Esophagus muscularis mucosa (tissue), 4 donors: ENCODE data around the gene CEP44. TPM values are rescaled to one million over a fixed set of nuclear protein-coding genes. Genes with fewer than 3 reads are reported as not detected.

Source experiments
- DNase-seq: peaks from one replicate; pipeline ENCODE4 v3.0.0-alpha.2; 2017; ENCODE audit errors: extremely low spot score
- H3K27ac ChIP-seq, 4 donors: fragments of 200-600 bp; sonication (generic); replicated peaks in 1 of 4; 1 replicate in 3 of 4; 2 replicates in 1 of 4; pipeline ENCODE4 v1.5.1; 2016 to 2019; ENCODE audit warnings: mild to moderate bottlenecking in 1 of 4
- H3K27me3 ChIP-seq, 4 donors: fragments of 200-600 bp; sonication (generic); one replicate each; pipeline versions ENCODE4 v1.5.1 to v1.6.0; 2016 to 2019
- H3K36me3 ChIP-seq, 4 donors: fragments of 200-600 bp; sonication (generic); one replicate each; pipeline ENCODE4 v1.5.1; 2016 to 2019
- H3K4me1 ChIP-seq, 4 donors: fragments of 200-600 bp; sonication (generic); one replicate each; pipeline ENCODE4 v1.5.1; 2016 to 2019
- H3K4me3 ChIP-seq, 4 donors: fragments of 200-600 bp; sonication (generic); 1 replicate in 2 of 4; 2 replicates in 2 of 4; pipeline ENCODE4 v1.5.1; 2016 to 2019; ENCODE audit warnings: mild to moderate bottlenecking in 4 of 4, moderate library complexity in 1 of 4
- H3K9me3 ChIP-seq, 4 donors: fragments of 200-600 bp; sonication (generic); 1 replicate in 3 of 4; 2 replicates in 1 of 4; pipeline ENCODE4 v1.5.1; 2016 to 2019
- CTCF ChIP-seq, 3 experiments: fragments of 200-600 bp in 2 of 3; fragments of 450-650 bp in 1 of 3; sonication (generic) in 2 of 3; IDR thresholded peaks; one replicate each; pipeline ENCODE4 v1.5.1; 2017 to 2019; ENCODE audit warnings: antibody characterized with exemption in 3 of 3, mild to moderate bottlenecking in 2 of 3, moderate library complexity in 1 of 3
- EP300 ChIP-seq: sonication (generic); formaldehyde crosslinking; IDR thresholded peaks from one replicate; pipeline ENCODE4 v1.6.1; 2017; ENCODE audit warnings: antibody characterized with exemption
- POLR2A ChIP-seq: fragments of 450-650 bp; IDR thresholded peaks from one replicate; pipeline ENCODE4 v1.6.1; 2017; ENCODE audit warnings: antibody characterized with exemption, moderate library complexity, mild to moderate bottlenecking, low read depth
- POLR2AphosphoS5 ChIP-seq, 2 donors: sonication (generic); formaldehyde crosslinking; IDR thresholded peaks; one replicate each; pipeline ENCODE4 v1.6.1; 2017; ENCODE audit warnings: antibody characterized with exemption in 2 of 2
- WGBS: methylation state at CpG from one replicate; pipeline ENCODE4 v1.1.5; 2018; 5-methylcytosine and 5-hydroxymethylcytosine counted together
- intact Hi-C: fragments of 100-400 bp; cut with DNase I; formaldehyde crosslinking; loops from one replicate; pipeline ENCODE4 v1.15.1; 2023
- total RNA-seq, 4 donors: library from RNA; depleted of rRNA; stranded (reverse); fragments of >200 nt; gene quantifications; one replicate each; pipeline versions ENCODE4 v1.1.0 to v1.2.1, GENCODE V29; 2016

CEP44 gene
- 10 to 100 TPM in 3 of 4 donors, 1 to 10 TPM in 1; 8.1 to 15.8 (median 11.5) TPM for total RNA-seq

- Histone ChIP-seq H3K27me3 (no peaks in the 10 kb centered on the region), H3K4me3 (peak within 1 kb of the TSS; percentile 60 to 87 (median 82)), H3K27ac (peak within 1 kb of the TSS; percentile 88 to 98 (median 94)), H3K4me1 (peaks cover 20 to 40% (median 38%) of the 10 kb centered on the region in 4 donors), H3K36me3 (no peaks in the 10 kb centered on the region), H3K9me3 (no peaks in the 10 kb centered on the region)
- peak; percentile 94 for DNase-seq
- under 1% methylated on average over 39 of the region's 52 CpGs for WGBS
- no peak for TF ChIP-seq CTCF (IDR thresholded peaks at IDR 0.05)
- TF ChIP-seq POLR2AphosphoS5 (IDR thresholded peaks at IDR 0.05), result peak; percentile 57 to 65
- intact Hi-C loops, result no loop called here
Measured at GRCh38 chr4:174283507-174284471, at the start of gene CEP44, which contains the start of gene FBXO8. Gene CEP44, plus strand, starts transcription at chr4:174283911. Its CDS starts 15,211 bp downstream, at chr4:174299122. Gene FBXO8, minus strand, starts transcription at chr4:174283667. Its CDS starts 20,575 bp downstream, at chr4:174263092.

- WGBS, result 94% methylated on average over 3 of the region's 3 CpGs
- TF ChIP-seq POLR2AphosphoS5 (IDR thresholded peaks at IDR 0.05) (no peak), EP300 (no peak), POLR2A (no peak), CTCF (IDR thresholded peaks at IDR 0.05) (no peak)
Measured at GRCh38 chr4:174236359-174236758, 47.4 kb upstream of the CEP44 start.

GRCh38 chr4:174241162-174241561, 42.5 kb upstream of the CEP44 start:
- H3K27me3 ChIP-seq, result no peaks in the 10 kb centered on the region
- peaks cover 0 to 37% (median 22%) of the 10 kb centered on the region in 4 donors for H3K36me3 ChIP-seq
- no peak for DNase-seq
- TF ChIP-seq POLR2A (no peak), EP300 (no peak), CTCF (IDR thresholded peaks at IDR 0.05) (no peak), POLR2AphosphoS5 (IDR thresholded peaks at IDR 0.05) (no peak)
- no peak overlapping the region for H3K4me3 ChIP-seq
- H3K4me1 ChIP-seq, result no peaks in the 10 kb centered on the region
- no peak overlapping the region for H3K27ac ChIP-seq
- 91% methylated on average over 3 of the region's 3 CpGs for WGBS
- intact Hi-C loops, result no loop called here
- no peaks in the 10 kb centered on the region for H3K9me3 ChIP-seq

More at GRCh38 chr4:174236359-174236758, 47.4 kb upstream of the CEP44 start:
- no peak for DNase-seq
- Histone ChIP-seq H3K27ac (no peak overlapping the region), H3K4me3 (no peak overlapping the region), H3K27me3 (no peaks in the 10 kb centered on the region), H3K36me3 (peaks cover 0 to 42% (median 26%) of the 10 kb centered on the region in 4 donors), H3K9me3 (no peaks in the 10 kb centered on the region), H3K4me1 (no peaks in the 10 kb centered on the region)
- intact Hi-C loops, result no loop called here

GRCh38 chr4:174244441-174244840, 39.3 kb upstream of the CEP44 start:
- Histone ChIP-seq H3K4me3 (no peak overlapping the region), H3K4me1 (peaks cover 0 to 7% (median 3%) of the 10 kb centered on the region in 4 donors), H3K27ac (no peak overlapping the region), H3K36me3 (peaks cover 0 to 16% (median 5%) of the 10 kb centered on the region in 4 donors), H3K9me3 (no peaks in the 10 kb centered on the region), H3K27me3 (no peaks in the 10 kb centered on the region)
- 95% methylated on average over 1 of the region's 1 CpG for WGBS
- TF ChIP-seq POLR2AphosphoS5 (IDR thresholded peaks at IDR 0.05) (no peak), EP300 (no peak), CTCF (IDR thresholded peaks at IDR 0.05) (no peak), POLR2A (no peak)
- no peak for DNase-seq
- intact Hi-C loops, result no loop called here
